GM18520 (cell line): ENCODE data around the gene LRIT2.

ENCODE experiments used
- ATAC-seq: cut with Tn5 transposase; IDR thresholded peaks from one replicate; pipeline ENCODE4 v1.9.1; 2021; ENCODE audit not compliant: unreplicated experiment

The LRIT2 gene

GRCh38 chr10:84205853-84206525, 19.4 kb downstream of the LRIT2 start:
- no peak for ATAC-seq

- ATAC-seq, result peak; percentile 56
These were observed 20.1 kb downstream of the LRIT2 start for GRCh38 chr10:84205049-84205852.

GRCh38 chr10:84204610-84205009, 20.7 kb downstream of the LRIT2 start:
- ATAC-seq, result no peak

- ATAC-seq, result no peak
These were observed 21.2 kb downstream of the LRIT2 start for GRCh38 chr10:84204122-84204521.

GRCh38 chr10:84202349-84202748, 23.0 kb downstream of the LRIT2 start:
- no peak for ATAC-seq

GRCh38 chr10:84201682-84202081, 23.7 kb downstream of the LRIT2 start:
- no peak for ATAC-seq

GRCh38 chr10:84201244-84201606, 24.1 kb downstream of the LRIT2 start:
- ATAC-seq, result no peak

- no peak for ATAC-seq
These were observed 24.7 kb downstream of the LRIT2 start for GRCh38 chr10:84200537-84201243.

- ATAC-seq, result no peak
These were observed 27.0 kb downstream of the LRIT2 start for GRCh38 chr10:84198206-84198915.

GRCh38 chr10:84197643-84198042, 27.7 kb downstream of the LRIT2 start:
- ATAC-seq, result no peak

- ATAC-seq, result no peak
These were observed 28.4 kb downstream of the LRIT2 start for GRCh38 chr10:84196941-84197340.

GRCh38 chr10:84196083-84196482, 29.3 kb downstream of the LRIT2 start:
- ATAC-seq, result no peak

GRCh38 chr10:84195044-84195830, 30.1 kb downstream of the LRIT2 start:
- no peak for ATAC-seq

- ATAC-seq, result peak; percentile 73
These were observed 30.8 kb downstream of the LRIT2 start, which contains the start of gene CDHR1 for GRCh38 chr10:84194424-84195043. Gene CDHR1 (plus strand): TSS chr10:84194537. CDS start chr10:84194761, 224 bp downstream.

- ATAC-seq, result no peak
These were observed 31.4 kb downstream of the LRIT2 start for GRCh38 chr10:84193846-84194423.

- ATAC-seq, result no peak
These were observed 32.0 kb downstream of the LRIT2 start for GRCh38 chr10:84193327-84193726.

- no peak for ATAC-seq
These were observed 34.2 kb downstream of the LRIT2 start for GRCh38 chr10:84191106-84191505.

GRCh38 chr10:84190621-84191020, 34.7 kb downstream of the LRIT2 start:
- ATAC-seq, result no peak

GRCh38 chr10:84188815-84189214, 36.5 kb downstream of the LRIT2 start:
- ATAC-seq, result no peak
